ENCODE results near the gene SNX13.

Gene SNX13

GRCh38 chr7:17952387-17952786, 12.1 kb upstream of the SNX13 start:
- H3K27me3 ChIP-seq (ENCODE audit: insufficient read depth, low read length, poor library complexity), result no peaks in the 10 kb centered on the region
- H3K27ac ChIP-seq (ENCODE audit: low read depth, low read length), result no peak overlapping the region
- H2BK15ac ChIP-seq (replicated peaks; ENCODE audit: low read depth), result no peak overlapping the region
- H3K18ac ChIP-seq (ENCODE audit: low read length), result no peak overlapping the region
- no CpG with 5 or more reads among the region's 2 CpGs for WGBS (ENCODE audit: extremely low coverage, insufficient coverage, low lambda C conversion rate)
- H3K36me3 ChIP-seq (ENCODE audit: control insufficient read depth, insufficient read depth, low read length), result no peaks in the 10 kb centered on the region
- no peak overlapping the region for H3K9ac ChIP-seq (ENCODE audit: low read length)
- no peak overlapping the region for H4K5ac ChIP-seq (ENCODE audit: low read length)
- no peaks in the 10 kb centered on the region for H3K79me2 ChIP-seq (ENCODE audit: control insufficient read depth, insufficient read depth, low read length)
- no peak overlapping the region for H3K4me3 ChIP-seq (ENCODE audit: low read length)
- no peak overlapping the region for H3K56ac ChIP-seq (ENCODE audit: low read length)
- no peak overlapping the region for H3K23ac ChIP-seq (ENCODE audit: low read length)
- no peak overlapping the region for H2BK120ac ChIP-seq (ENCODE audit: low read depth, low read length)
- H3K4ac ChIP-seq (ENCODE audit: low read depth, low read length), result no peak overlapping the region
- H2AK5ac ChIP-seq (ENCODE audit: low read length), result no peak overlapping the region
- no peaks in the 10 kb centered on the region for H3K79me1 ChIP-seq (ENCODE audit: low read length)
- no peak overlapping the region for H4K8ac ChIP-seq (ENCODE audit: low read depth, low read length)
- DNase-seq, result no peak
- H2BK5ac ChIP-seq (ENCODE audit: low read length), result no peak overlapping the region
- H3K4me2 ChIP-seq (ENCODE audit: low read length), result no peak overlapping the region
- H3K4me1 ChIP-seq (ENCODE audit: control insufficient read depth, low read depth, low read length), result no peaks in the 10 kb centered on the region

- H4K8ac ChIP-seq (ENCODE audit: low read depth, low read length), result no peak overlapping the region
- no peak overlapping the region for H3K4me2 ChIP-seq (ENCODE audit: low read length)
- no peak overlapping the region for H2BK120ac ChIP-seq (ENCODE audit: low read depth, low read length)
- H3K18ac ChIP-seq (ENCODE audit: low read length), result no peak overlapping the region
- H3K79me1 ChIP-seq (ENCODE audit: low read length), result no peaks in the 10 kb centered on the region
- H3K4ac ChIP-seq (ENCODE audit: low read depth, low read length), result no peak overlapping the region
- H3K4me3 ChIP-seq (ENCODE audit: low read length), result no peak overlapping the region
- no peak overlapping the region for H3K23ac ChIP-seq (ENCODE audit: low read length)
- H3K27me3 ChIP-seq (ENCODE audit: insufficient read depth, low read length, poor library complexity), result no peaks in the 10 kb centered on the region
- no peak overlapping the region for H3K9ac ChIP-seq (ENCODE audit: low read length)
- H4K5ac ChIP-seq (ENCODE audit: low read length), result no peak overlapping the region
- no peak overlapping the region for H2BK15ac ChIP-seq (replicated peaks; ENCODE audit: low read depth)
- H3K79me2 ChIP-seq (ENCODE audit: control insufficient read depth, insufficient read depth, low read length), result no peaks in the 10 kb centered on the region
- H3K27ac ChIP-seq (ENCODE audit: low read depth, low read length), result no peak overlapping the region
- no peak overlapping the region for H3K56ac ChIP-seq (ENCODE audit: low read length)
- no peaks in the 10 kb centered on the region for H3K36me3 ChIP-seq (ENCODE audit: control insufficient read depth, insufficient read depth, low read length)
- no CpG with 5 or more reads among the region's 5 CpGs for WGBS (ENCODE audit: extremely low coverage, insufficient coverage, low lambda C conversion rate)
- no peak overlapping the region for H2AK5ac ChIP-seq (ENCODE audit: low read length)
- H2BK5ac ChIP-seq (ENCODE audit: low read length), result no peak overlapping the region
- no peak for DNase-seq
- H3K4me1 ChIP-seq (ENCODE audit: control insufficient read depth, low read depth, low read length), result no peaks in the 10 kb centered on the region
Measured at GRCh38 chr7:17951742-17952254, 11.5 kb upstream of the SNX13 start.

GRCh38 chr7:17948526-17949238, 8.4 kb upstream of the SNX13 start:
- H3K36me3 ChIP-seq (ENCODE audit: control insufficient read depth, insufficient read depth, low read length), result no peaks in the 10 kb centered on the region
- H3K4me3 ChIP-seq (ENCODE audit: low read length), result no peak overlapping the region
- no peak overlapping the region for H4K8ac ChIP-seq (ENCODE audit: low read depth, low read length)
- H4K5ac ChIP-seq (ENCODE audit: low read length), result no peak overlapping the region
- DNase-seq, result no peak
- H3K23ac ChIP-seq (ENCODE audit: low read length), result no peak overlapping the region
- no peak overlapping the region for H2BK120ac ChIP-seq (ENCODE audit: low read depth, low read length)
- H3K27ac ChIP-seq (ENCODE audit: low read depth, low read length), result no peak overlapping the region
- no peaks in the 10 kb centered on the region for H3K4me1 ChIP-seq (ENCODE audit: control insufficient read depth, low read depth, low read length)
- no CpG with 5 or more reads among the region's 2 CpGs for WGBS (ENCODE audit: extremely low coverage, insufficient coverage, low lambda C conversion rate)
- no peak overlapping the region for H2AK5ac ChIP-seq (ENCODE audit: low read length)
- no peak overlapping the region for H3K4ac ChIP-seq (ENCODE audit: low read depth, low read length)
- no peak overlapping the region for H3K56ac ChIP-seq (ENCODE audit: low read length)
- no peaks in the 10 kb centered on the region for H3K79me2 ChIP-seq (ENCODE audit: control insufficient read depth, insufficient read depth, low read length)
- no peaks in the 10 kb centered on the region for H3K27me3 ChIP-seq (ENCODE audit: insufficient read depth, low read length, poor library complexity)
- no peak overlapping the region for H3K4me2 ChIP-seq (ENCODE audit: low read length)
- H3K18ac ChIP-seq (ENCODE audit: low read length), result no peak overlapping the region
- no peak overlapping the region for H3K9ac ChIP-seq (ENCODE audit: low read length)
- H2BK5ac ChIP-seq (ENCODE audit: low read length), result no peak overlapping the region
- no peak overlapping the region for H2BK15ac ChIP-seq (replicated peaks; ENCODE audit: low read depth)
- H3K79me1 ChIP-seq (ENCODE audit: low read length), result no peaks in the 10 kb centered on the region

- no peaks in the 10 kb centered on the region for H3K27me3 ChIP-seq (ENCODE audit: insufficient read depth, low read length, poor library complexity)
- no peaks in the 10 kb centered on the region for H3K36me3 ChIP-seq (ENCODE audit: control insufficient read depth, insufficient read depth, low read length)
- no peak overlapping the region for H2BK5ac ChIP-seq (ENCODE audit: low read length)
- no peak overlapping the region for H4K5ac ChIP-seq (ENCODE audit: low read length)
- no peak overlapping the region for H3K27ac ChIP-seq (ENCODE audit: low read depth, low read length)
- no peaks in the 10 kb centered on the region for H3K79me1 ChIP-seq (ENCODE audit: low read length)
- H3K9ac ChIP-seq (ENCODE audit: low read length), result no peak overlapping the region
- no peak overlapping the region for H3K4ac ChIP-seq (ENCODE audit: low read depth, low read length)
- WGBS (ENCODE audit: extremely low coverage, insufficient coverage, low lambda C conversion rate), result no CpG with 5 or more reads among the region's 2 CpGs
- H3K4me3 ChIP-seq (ENCODE audit: low read length), result no peak overlapping the region
- no peak overlapping the region for H2AK5ac ChIP-seq (ENCODE audit: low read length)
- H2BK15ac ChIP-seq (replicated peaks; ENCODE audit: low read depth), result no peak overlapping the region
- no peak overlapping the region for H3K18ac ChIP-seq (ENCODE audit: low read length)
- H3K4me1 ChIP-seq (ENCODE audit: control insufficient read depth, low read depth, low read length), result no peaks in the 10 kb centered on the region
- no peaks in the 10 kb centered on the region for H3K79me2 ChIP-seq (ENCODE audit: control insufficient read depth, insufficient read depth, low read length)
- H4K8ac ChIP-seq (ENCODE audit: low read depth, low read length), result no peak overlapping the region
- no peak overlapping the region for H3K56ac ChIP-seq (ENCODE audit: low read length)
- no peak overlapping the region for H3K4me2 ChIP-seq (ENCODE audit: low read length)
- no peak for DNase-seq
- no peak overlapping the region for H2BK120ac ChIP-seq (ENCODE audit: low read depth, low read length)
- no peak overlapping the region for H3K23ac ChIP-seq (ENCODE audit: low read length)
Measured at GRCh38 chr7:17947620-17948019, 7.3 kb upstream of the SNX13 start.

- WGBS (ENCODE audit: extremely low coverage, insufficient coverage, low lambda C conversion rate), result no CpG with 5 or more reads among the region's 1 CpG
Measured at GRCh38 chr7:17946591-17946990, 6.3 kb upstream of the SNX13 start.

GRCh38 chr7:17944720-17945119, 4.4 kb upstream of the SNX13 start:
- H4K5ac ChIP-seq (ENCODE audit: low read length), result no peak overlapping the region
- H3K4me3 ChIP-seq (ENCODE audit: low read length), result no peak overlapping the region
- no peaks in the 10 kb centered on the region for H3K36me3 ChIP-seq (ENCODE audit: control insufficient read depth, insufficient read depth, low read length)
- H3K9ac ChIP-seq (ENCODE audit: low read length), result no peak overlapping the region
- no peaks in the 10 kb centered on the region for H3K4me1 ChIP-seq (ENCODE audit: control insufficient read depth, low read depth, low read length)
- H2BK120ac ChIP-seq (ENCODE audit: low read depth, low read length), result no peak overlapping the region
- H3K56ac ChIP-seq (ENCODE audit: low read length), result no peak overlapping the region
- no CpG with 5 or more reads among the region's 1 CpG for WGBS (ENCODE audit: extremely low coverage, insufficient coverage, low lambda C conversion rate)
- peaks cover 2% of the 10 kb centered on the region for H3K79me2 ChIP-seq (ENCODE audit: control insufficient read depth, insufficient read depth, low read length)
- no peak overlapping the region for H2AK5ac ChIP-seq (ENCODE audit: low read length)
- H3K18ac ChIP-seq (ENCODE audit: low read length), result no peak overlapping the region
- no peak overlapping the region for H2BK15ac ChIP-seq (replicated peaks; ENCODE audit: low read depth)
- no peaks in the 10 kb centered on the region for H3K27me3 ChIP-seq (ENCODE audit: insufficient read depth, low read length, poor library complexity)
- no peaks in the 10 kb centered on the region for H3K79me1 ChIP-seq (ENCODE audit: low read length)
- H3K4ac ChIP-seq (ENCODE audit: low read depth, low read length), result no peak overlapping the region
- H4K8ac ChIP-seq (ENCODE audit: low read depth, low read length), result no peak overlapping the region
- H3K27ac ChIP-seq (ENCODE audit: low read depth, low read length), result no peak overlapping the region
- H3K4me2 ChIP-seq (ENCODE audit: low read length), result no peak overlapping the region
- H3K23ac ChIP-seq (ENCODE audit: low read length), result no peak overlapping the region
- H2BK5ac ChIP-seq (ENCODE audit: low read length), result no peak overlapping the region
- no peak for DNase-seq

More at GRCh38 chr7:17946591-17946990, 6.3 kb upstream of the SNX13 start:
- no peak overlapping the region for H4K5ac ChIP-seq (ENCODE audit: low read length)
- no peak overlapping the region for H2AK5ac ChIP-seq (ENCODE audit: low read length)
- H2BK120ac ChIP-seq (ENCODE audit: low read depth, low read length), result no peak overlapping the region
- H2BK5ac ChIP-seq (ENCODE audit: low read length), result no peak overlapping the region
- H4K8ac ChIP-seq (ENCODE audit: low read depth, low read length), result no peak overlapping the region
- H3K23ac ChIP-seq (ENCODE audit: low read length), result no peak overlapping the region
- no peak overlapping the region for H3K18ac ChIP-seq (ENCODE audit: low read length)
- H3K27me3 ChIP-seq (ENCODE audit: insufficient read depth, low read length, poor library complexity), result no peaks in the 10 kb centered on the region
- H2BK15ac ChIP-seq (replicated peaks; ENCODE audit: low read depth), result no peak overlapping the region
- no peak overlapping the region for H3K27ac ChIP-seq (ENCODE audit: low read depth, low read length)
- H3K36me3 ChIP-seq (ENCODE audit: control insufficient read depth, insufficient read depth, low read length), result no peaks in the 10 kb centered on the region
- no peaks in the 10 kb centered on the region for H3K4me1 ChIP-seq (ENCODE audit: control insufficient read depth, low read depth, low read length)
- DNase-seq, result no peak
- no peaks in the 10 kb centered on the region for H3K79me1 ChIP-seq (ENCODE audit: low read length)
- no peak overlapping the region for H3K4ac ChIP-seq (ENCODE audit: low read depth, low read length)
- no peak overlapping the region for H3K56ac ChIP-seq (ENCODE audit: low read length)
- H3K4me3 ChIP-seq (ENCODE audit: low read length), result no peak overlapping the region
- no peak overlapping the region for H3K4me2 ChIP-seq (ENCODE audit: low read length)
- no peaks in the 10 kb centered on the region for H3K79me2 ChIP-seq (ENCODE audit: control insufficient read depth, insufficient read depth, low read length)
- H3K9ac ChIP-seq (ENCODE audit: low read length), result no peak overlapping the region
